ENCODE measurements around the gene CD8A.

- TF ChIP-seq CTCF (IDR thresholded peaks at IDR 0.05) (no peak), EZH2phosphoT487 (IDR thresholded peaks at IDR 0.05) (no peak)
These were observed 32.3 kb downstream of the CD8A start for GRCh38 chr2:86758405-86758804.
